Sigmoid colon (tissue), 4 donors: Measurements from ENCODE around the gene MYL12B.

Experiments used
- CTCF ChIP-seq, 4 experiments: fragments of 450-650 bp in 3 of 4; fragments of 200-600 bp in 1 of 4; IDR thresholded peaks; one replicate each; pipeline ENCODE4 v1.5.1; 2016 to 2019; ENCODE audit warnings: antibody characterized with exemption in 4 of 4, mild to moderate bottlenecking in 3 of 4, moderate library complexity in 2 of 4
- POLR2A ChIP-seq, 2 donors: fragments of 450-650 bp; IDR thresholded peaks; one replicate each; pipeline ENCODE4 v1.6.1; 2016; ENCODE audit warnings: antibody characterized with exemption in 2 of 2, mild to moderate bottlenecking in 2 of 2, moderate library complexity in 2 of 2
- POLR2AphosphoS5 ChIP-seq, 4 donors: sonication (generic); formaldehyde crosslinking; IDR thresholded peaks; one replicate each; pipeline ENCODE4 v1.6.1; 2017; ENCODE audit warnings: antibody characterized with exemption in 4 of 4

GRCh38 chr18:3305933-3306332 lies 44.0 kb downstream of the MYL12B start:
- TF ChIP-seq CTCF (IDR thresholded peaks at IDR 0.05) (no peak), POLR2A (IDR thresholded peaks at IDR 0.05) (no peak), POLR2AphosphoS5 (IDR thresholded peaks at IDR 0.05) (no peak)
